Endodermal cell (in vitro differentiated cells): ENCODE results near the gene KRT3. TPM values are rescaled to one million over a fixed set of nuclear protein-coding genes. Genes with fewer than 3 reads are reported as not detected.

ENCODE experiments used
- DNase-seq: peaks from one replicate; pipeline ENCODE4 v3.0.0-alpha.2; 2017
- H3K27ac ChIP-seq: 2 replicates; pipeline ENCODE4 v1.5.1; 2013; ENCODE audit warnings: mild to moderate bottlenecking, low read depth, low read length, moderate library complexity
- H3K27me3 ChIP-seq: 2 replicates; pipeline ENCODE4 v1.6.1; 2013; ENCODE audit warnings: mild to moderate bottlenecking, low read length, moderate library complexity; ENCODE audit not compliant: insufficient read depth, control insufficient read depth, poor library complexity, severe bottlenecking
- H3K36me3 ChIP-seq: 2 replicates; pipeline ENCODE4 v1.7.0; 2013; ENCODE audit warnings: mild to moderate bottlenecking, low read length, moderate library complexity; ENCODE audit not compliant: control insufficient read depth, insufficient read depth
- H3K4me1 ChIP-seq: one replicate; pipeline ENCODE4 v1.7.0; 2013; ENCODE audit warnings: low read length; ENCODE audit not compliant: control insufficient read depth, insufficient read depth
- H3K4me3 ChIP-seq: 2 replicates; pipeline ENCODE4 v1.5.1; 2013; ENCODE audit warnings: mild to moderate bottlenecking, low read length, moderate library complexity
- H3K9ac ChIP-seq: 2 replicates; pipeline ENCODE4 v1.6.1; 2013; ENCODE audit warnings: mild to moderate bottlenecking, low read length, moderate library complexity; ENCODE audit not compliant: poor library complexity, severe bottlenecking; ENCODE audit errors: extremely low read depth
- H3K9me3 ChIP-seq: 2 replicates; pipeline ENCODE4 v1.6.1; 2013; ENCODE audit warnings: mild to moderate bottlenecking, low read length, moderate library complexity; ENCODE audit not compliant: control insufficient read depth
- H3K27ac Mint-ChIP-seq: 2 replicates; pipeline ENCODE4 v1.8.0; 2020; ENCODE audit warnings: mixed read lengths
- H3K27me3 Mint-ChIP-seq: 2 replicates; pipeline ENCODE4 v1.8.0; 2021; ENCODE audit warnings: mild to moderate bottlenecking, mixed read lengths; ENCODE audit not compliant: insufficient read depth
- H3K36me3 Mint-ChIP-seq: 2 replicates; pipeline ENCODE4 v1.8.0; 2020; ENCODE audit warnings: low read depth, mixed read lengths
- H3K4me1 Mint-ChIP-seq: 2 replicates; pipeline ENCODE4 v1.8.0; 2020; ENCODE audit warnings: mixed read lengths
- H3K4me3 Mint-ChIP-seq: 2 replicates; pipeline ENCODE4 v1.8.0; 2020; ENCODE audit warnings: mild to moderate bottlenecking, moderate library complexity, mixed read lengths
- H3K9me3 Mint-ChIP-seq: 2 replicates; pipeline ENCODE4 v1.8.0; 2020; ENCODE audit warnings: mild to moderate bottlenecking, mixed read lengths
- WGBS, 2 experiments: methylation state at CpG; one replicate each; pipeline versions ENCODE4 v1.1.5 to v1.1.7; 2013; ENCODE audit warnings: missing lambda C conversion rate in 2 of 2, mixed read lengths in 1 of 2; ENCODE audit not compliant: insufficient coverage in 1 of 2, insufficient read length in 1 of 2; 5-methylcytosine and 5-hydroxymethylcytosine counted together
- total RNA-seq, 2 donors: library from RNA; stranded (reverse); fragmentation: NEBNext Ultra II Directional in 1 of 2; extraction: Animal tissue kit (Norgen Biotek cat#: 25700) in 1 of 2; gene quantifications; 2 replicates in 1 of 2; 3 replicates in 1 of 2; pipeline ENCODE4 v1.2.1, GENCODE V29; 2021
- TF ChIP-seq, protein P1 (sequence below): fragments of 200-600 bp; sonication (generic); conservative IDR thresholded peaks from 2 replicates; pipeline ENCODE4 v1.5.0; 2021; ENCODE audit warnings: antibody characterized with exemption, mild to moderate bottlenecking

The KRT3 gene
- total RNA-seq, 2 donors from 2014 or later = not detected

DNA sequence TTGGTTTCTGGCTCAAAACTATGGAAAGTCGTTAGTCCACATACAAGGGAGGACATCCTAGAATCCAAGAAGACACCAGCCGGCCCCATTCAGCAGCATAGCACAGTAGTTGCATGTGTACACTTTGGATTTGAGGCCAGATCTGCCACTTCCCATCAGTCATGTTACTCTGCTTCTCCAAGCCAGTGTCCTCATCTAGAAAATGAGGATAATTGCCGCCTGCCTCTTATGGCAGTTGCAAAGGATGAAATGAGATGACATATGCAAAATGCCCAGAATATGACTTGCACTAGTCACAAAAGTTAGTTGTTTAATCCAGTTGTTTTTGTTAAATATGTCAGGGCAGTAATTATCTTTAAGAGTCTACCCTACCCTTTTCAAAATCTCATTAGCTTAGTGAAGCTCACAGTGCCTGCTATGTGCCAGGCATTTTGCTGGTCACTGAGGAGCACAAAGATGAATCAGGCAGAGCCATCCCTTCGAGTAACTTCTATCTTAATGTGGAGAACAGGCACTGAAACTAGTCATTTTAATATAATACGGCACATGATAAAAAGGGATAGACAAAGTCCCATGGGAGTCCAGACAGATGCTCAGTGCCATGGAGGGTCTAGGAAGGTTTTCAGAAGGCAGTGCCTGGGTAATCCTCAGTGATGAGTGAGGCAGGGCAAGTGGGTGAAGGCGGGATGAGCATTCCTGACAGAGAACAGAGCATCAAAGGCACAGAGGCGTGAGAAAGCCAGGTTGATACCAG lies 12.2 kb downstream of the KRT3 start:
- H3K4me3 Mint-ChIP-seq = no peak overlapping the region
- H3K27me3 ChIP-seq = peaks cover 38% of the 10 kb centered on the region
- no peak overlapping the region for H3K9ac ChIP-seq
- no peaks in the 10 kb centered on the region for H3K9me3 ChIP-seq
- TF ChIP-seq, protein P1, sequence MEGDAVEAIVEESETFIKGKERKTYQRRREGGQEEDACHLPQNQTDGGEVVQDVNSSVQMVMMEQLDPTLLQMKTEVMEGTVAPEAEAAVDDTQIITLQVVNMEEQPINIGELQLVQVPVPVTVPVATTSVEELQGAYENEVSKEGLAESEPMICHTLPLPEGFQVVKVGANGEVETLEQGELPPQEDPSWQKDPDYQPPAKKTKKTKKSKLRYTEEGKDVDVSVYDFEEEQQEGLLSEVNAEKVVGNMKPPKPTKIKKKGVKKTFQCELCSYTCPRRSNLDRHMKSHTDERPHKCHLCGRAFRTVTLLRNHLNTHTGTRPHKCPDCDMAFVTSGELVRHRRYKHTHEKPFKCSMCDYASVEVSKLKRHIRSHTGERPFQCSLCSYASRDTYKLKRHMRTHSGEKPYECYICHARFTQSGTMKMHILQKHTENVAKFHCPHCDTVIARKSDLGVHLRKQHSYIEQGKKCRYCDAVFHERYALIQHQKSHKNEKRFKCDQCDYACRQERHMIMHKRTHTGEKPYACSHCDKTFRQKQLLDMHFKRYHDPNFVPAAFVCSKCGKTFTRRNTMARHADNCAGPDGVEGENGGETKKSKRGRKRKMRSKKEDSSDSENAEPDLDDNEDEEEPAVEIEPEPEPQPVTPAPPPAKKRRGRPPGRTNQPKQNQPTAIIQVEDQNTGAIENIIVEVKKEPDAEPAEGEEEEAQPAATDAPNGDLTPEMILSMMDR = no peak
- H3K36me3 ChIP-seq = no peaks in the 10 kb centered on the region
- H3K27ac ChIP-seq = no peak overlapping the region
- peaks cover 17% of the 10 kb centered on the region for H3K27me3 Mint-ChIP-seq
- H3K4me1 Mint-ChIP-seq = no peaks in the 10 kb centered on the region
- 87 to 89% methylated on average over 7 of the region's 7 CpGs for WGBS, 2 experiments
- H3K4me1 ChIP-seq = no peaks in the 10 kb centered on the region
- H3K36me3 Mint-ChIP-seq = no peaks in the 10 kb centered on the region
- DNase-seq = no peak
- H3K4me3 ChIP-seq = no peak overlapping the region
- no peaks in the 10 kb centered on the region for H3K9me3 Mint-ChIP-seq
- no peak overlapping the region for H3K27ac Mint-ChIP-seq

DNA sequence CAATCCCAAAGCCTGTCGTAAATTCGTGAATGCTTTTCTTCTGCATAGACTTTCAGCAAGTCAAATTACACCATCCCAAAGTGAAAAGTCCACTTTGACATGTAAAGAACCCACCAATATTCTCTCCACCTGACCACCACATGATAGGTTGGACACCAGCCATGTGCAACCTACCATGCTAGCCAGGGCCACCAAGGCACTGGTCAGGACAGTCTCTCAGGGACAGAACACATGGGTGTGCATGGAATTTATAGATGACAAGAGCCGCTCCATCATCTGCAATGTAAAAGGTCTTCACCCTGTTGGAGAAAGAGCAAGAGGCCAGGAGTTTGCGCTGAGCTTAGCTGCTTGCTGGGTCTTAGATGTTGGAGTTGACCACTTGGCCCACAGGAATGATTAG lies 13.4 kb downstream of the KRT3 start:
- WGBS, 2 experiments = 95 to 96% methylated on average over 4 of the region's 4 CpGs

DNA sequence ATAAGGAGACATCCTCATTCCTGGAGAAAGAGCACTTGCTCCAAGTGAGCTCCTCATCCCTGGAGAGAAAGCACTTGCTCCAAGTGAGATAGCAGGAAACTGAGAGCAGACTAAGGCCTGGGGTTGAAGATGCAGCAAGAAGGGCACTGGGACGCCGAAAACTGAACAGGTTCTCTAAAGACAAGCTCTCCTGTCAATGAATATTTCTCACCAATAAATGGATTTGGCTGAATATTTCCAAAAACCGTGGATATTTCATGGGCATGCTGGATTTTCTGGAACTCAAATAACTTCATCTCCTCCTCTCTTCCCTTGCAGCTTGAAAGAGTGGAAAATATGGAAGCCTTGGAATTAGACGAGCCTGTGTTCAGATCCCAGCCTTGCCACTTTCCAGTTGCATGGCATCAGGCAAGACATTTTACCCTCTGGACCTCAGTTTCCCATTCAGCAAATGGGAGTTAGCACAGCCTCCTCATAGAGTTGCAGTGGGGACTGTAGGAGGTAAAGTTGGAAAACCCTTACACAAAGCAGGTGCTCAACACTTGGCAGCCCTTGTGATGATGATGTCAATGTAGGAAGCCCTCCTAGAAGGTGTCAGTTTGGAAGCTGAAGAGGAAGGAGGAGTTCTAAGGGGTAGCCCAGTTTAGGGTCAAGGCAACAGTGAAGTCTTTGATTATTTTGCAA lies 14.4 kb downstream of the KRT3 start:
- H3K4me1 ChIP-seq = no peaks in the 10 kb centered on the region
- no peaks in the 10 kb centered on the region for H3K36me3 ChIP-seq
- no peak overlapping the region for H3K4me3 ChIP-seq
- TF ChIP-seq, protein P1 = no peak
- no peak overlapping the region for H3K9ac ChIP-seq
- Mint-ChIP-seq H3K4me3 (no peak overlapping the region), H3K27ac (no peak overlapping the region), H3K36me3 (no peaks in the 10 kb centered on the region), H3K4me1 (no peaks in the 10 kb centered on the region), H3K27me3 (peaks cover 13% of the 10 kb centered on the region), H3K9me3 (no peaks in the 10 kb centered on the region)
- H3K9me3 ChIP-seq = no peaks in the 10 kb centered on the region
- H3K27me3 ChIP-seq = peaks cover 45% of the 10 kb centered on the region
- WGBS, 2 experiments = 80 to 94% methylated on average over 3 to 4 of the region's 4 CpGs
- no peak overlapping the region for H3K27ac ChIP-seq
- no peak for DNase-seq

More for the DNA sequence above, 13.4 kb downstream of the KRT3 start:
- Histone ChIP-seq H3K27ac (no peak overlapping the region), H3K9me3 (no peaks in the 10 kb centered on the region), H3K27me3 (peaks cover 45% of the 10 kb centered on the region), H3K9ac (no peak overlapping the region), H3K4me1 (no peaks in the 10 kb centered on the region), H3K36me3 (no peaks in the 10 kb centered on the region), H3K4me3 (no peak overlapping the region)
- no peaks in the 10 kb centered on the region for H3K36me3 Mint-ChIP-seq
- H3K9me3 Mint-ChIP-seq = no peaks in the 10 kb centered on the region
- H3K27me3 Mint-ChIP-seq = peaks cover 15% of the 10 kb centered on the region
- DNase-seq = no peak
- no peak overlapping the region for H3K27ac Mint-ChIP-seq
- TF ChIP-seq, protein P1 = no peak
- H3K4me3 Mint-ChIP-seq = no peak overlapping the region
- no peaks in the 10 kb centered on the region for H3K4me1 Mint-ChIP-seq
